ENCODE measurements around the gene FBXO31.

FBXO31 gene

DNA sequence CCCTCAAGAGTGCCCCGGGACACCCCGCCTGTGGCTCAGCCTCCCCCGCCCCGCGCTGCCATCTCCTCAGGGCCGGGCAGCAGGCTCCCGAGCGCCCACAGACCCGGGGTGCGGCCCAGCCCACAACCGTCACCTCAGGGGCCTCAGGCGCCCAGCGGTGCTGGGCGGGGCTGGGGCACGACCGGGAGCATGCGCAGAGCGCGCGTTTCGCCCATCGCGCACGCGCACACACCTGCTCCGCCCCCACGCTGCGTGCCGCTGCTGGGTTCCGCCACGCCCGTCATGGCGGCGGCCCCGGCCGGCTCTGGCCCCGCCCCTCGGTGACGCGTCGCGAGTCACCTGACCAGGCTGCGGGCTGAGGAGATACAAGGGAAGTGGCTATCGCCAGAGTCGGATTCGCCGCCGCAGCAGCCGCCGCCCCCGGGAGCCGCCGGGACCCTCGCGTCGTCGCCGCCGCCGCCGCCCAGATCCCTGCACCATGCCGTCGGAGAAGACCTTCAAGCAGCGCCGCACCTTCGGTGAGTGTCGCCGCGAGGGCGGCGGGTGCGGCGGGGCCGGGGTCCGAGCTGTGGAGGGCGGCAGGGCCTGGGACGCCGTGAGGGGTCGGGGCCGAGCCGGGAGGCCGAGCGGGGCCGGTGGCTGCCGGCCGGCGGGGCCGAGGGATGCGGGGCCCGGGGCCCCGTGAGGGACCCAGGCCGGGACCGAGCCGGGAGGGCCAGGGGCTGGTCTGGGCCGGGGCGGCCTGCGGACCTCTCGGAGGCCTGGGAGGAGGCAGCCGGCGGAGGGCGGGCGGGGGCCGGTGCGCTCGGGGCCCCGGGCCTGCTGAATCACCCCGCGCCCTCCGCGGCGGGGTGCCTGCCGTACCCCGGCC, 8.6 kb upstream of the FBXO31 start, which contains the start of gene MAP1LC3B (continued):
- TF ChIP-seq, protein P1, sequence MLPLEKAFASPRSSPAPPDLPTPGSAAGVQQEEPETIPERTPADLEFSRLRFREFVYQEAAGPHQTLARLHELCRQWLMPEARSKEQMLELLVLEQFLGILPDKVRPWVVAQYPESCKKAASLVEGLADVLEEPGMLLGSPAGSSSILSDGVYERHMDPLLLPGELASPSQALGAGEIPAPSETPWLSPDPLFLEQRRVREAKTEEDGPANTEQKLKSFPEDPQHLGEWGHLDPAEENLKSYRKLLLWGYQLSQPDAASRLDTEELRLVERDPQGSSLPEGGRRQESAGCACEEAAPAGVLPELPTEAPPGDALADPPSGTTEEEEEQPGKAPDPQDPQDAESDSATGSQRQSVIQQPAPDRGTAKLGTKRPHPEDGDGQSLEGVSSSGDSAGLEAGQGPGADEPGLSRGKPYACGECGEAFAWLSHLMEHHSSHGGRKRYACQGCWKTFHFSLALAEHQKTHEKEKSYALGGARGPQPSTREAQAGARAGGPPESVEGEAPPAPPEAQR (tag by site-specific recombination; IDR thresholded peaks at IDR 0.05) = no peak
- TF ChIP-seq ZNF560 (tag by site-specific recombination; IDR thresholded peaks at IDR 0.05; ENCODE audit: borderline replicate concordance) (no peak), ZBTB20 (tag by site-specific recombination; IDR thresholded peaks at IDR 0.05) (peak; percentile 53), KLF9 (tag by site-specific recombination; IDR thresholded peaks at IDR 0.05; ENCODE audit: low read depth) (peak; percentile 81), ZNF830 (tag by site-specific recombination; IDR thresholded peaks at IDR 0.05; ENCODE audit: low read depth) (no peak), REPIN1 (tag by site-specific recombination; IDR thresholded peaks at IDR 0.05; ENCODE audit: low read depth) (no peak), ZNF184 (tag by site-specific recombination; IDR thresholded peaks at IDR 0.05) (no peak), KLF8 (tag by site-specific recombination; IDR thresholded peaks at IDR 0.05) (peak; percentile 45; the same call in 1 of the 2 replicates), ZSCAN16 (tag by site-specific recombination; IDR thresholded peaks at IDR 0.05) (no peak), ZNF548 (tag by site-specific recombination; IDR thresholded peaks at IDR 0.05) (no peak), OVOL3 (tag by site-specific recombination; IDR thresholded peaks at IDR 0.05) (no peak), ZNF354C (tag by site-specific recombination; IDR thresholded peaks at IDR 0.05; ENCODE audit: borderline replicate concordance, low read depth) (no peak), ZNF48 (tag by site-specific recombination; IDR thresholded peaks at IDR 0.05) (no peak), ZNF530 (tag by site-specific recombination; IDR thresholded peaks at IDR 0.05; ENCODE audit: low read depth) (no peak), ZNF701 (tag by site-specific recombination; IDR thresholded peaks at IDR 0.05) (no peak), ZNF223 (tag by site-specific recombination; IDR thresholded peaks at IDR 0.05) (no peak), ZNF555 (tag by site-specific recombination; conservative IDR thresholded peaks at IDR 0.05) (no peak), PRDM1 (tag by site-specific recombination; IDR thresholded peaks at IDR 0.05) (no peak), SALL2 (tag by site-specific recombination; IDR thresholded peaks at IDR 0.05; ENCODE audit: borderline replicate concordance) (no peak)
- TF ChIP-seq, protein P2, sequence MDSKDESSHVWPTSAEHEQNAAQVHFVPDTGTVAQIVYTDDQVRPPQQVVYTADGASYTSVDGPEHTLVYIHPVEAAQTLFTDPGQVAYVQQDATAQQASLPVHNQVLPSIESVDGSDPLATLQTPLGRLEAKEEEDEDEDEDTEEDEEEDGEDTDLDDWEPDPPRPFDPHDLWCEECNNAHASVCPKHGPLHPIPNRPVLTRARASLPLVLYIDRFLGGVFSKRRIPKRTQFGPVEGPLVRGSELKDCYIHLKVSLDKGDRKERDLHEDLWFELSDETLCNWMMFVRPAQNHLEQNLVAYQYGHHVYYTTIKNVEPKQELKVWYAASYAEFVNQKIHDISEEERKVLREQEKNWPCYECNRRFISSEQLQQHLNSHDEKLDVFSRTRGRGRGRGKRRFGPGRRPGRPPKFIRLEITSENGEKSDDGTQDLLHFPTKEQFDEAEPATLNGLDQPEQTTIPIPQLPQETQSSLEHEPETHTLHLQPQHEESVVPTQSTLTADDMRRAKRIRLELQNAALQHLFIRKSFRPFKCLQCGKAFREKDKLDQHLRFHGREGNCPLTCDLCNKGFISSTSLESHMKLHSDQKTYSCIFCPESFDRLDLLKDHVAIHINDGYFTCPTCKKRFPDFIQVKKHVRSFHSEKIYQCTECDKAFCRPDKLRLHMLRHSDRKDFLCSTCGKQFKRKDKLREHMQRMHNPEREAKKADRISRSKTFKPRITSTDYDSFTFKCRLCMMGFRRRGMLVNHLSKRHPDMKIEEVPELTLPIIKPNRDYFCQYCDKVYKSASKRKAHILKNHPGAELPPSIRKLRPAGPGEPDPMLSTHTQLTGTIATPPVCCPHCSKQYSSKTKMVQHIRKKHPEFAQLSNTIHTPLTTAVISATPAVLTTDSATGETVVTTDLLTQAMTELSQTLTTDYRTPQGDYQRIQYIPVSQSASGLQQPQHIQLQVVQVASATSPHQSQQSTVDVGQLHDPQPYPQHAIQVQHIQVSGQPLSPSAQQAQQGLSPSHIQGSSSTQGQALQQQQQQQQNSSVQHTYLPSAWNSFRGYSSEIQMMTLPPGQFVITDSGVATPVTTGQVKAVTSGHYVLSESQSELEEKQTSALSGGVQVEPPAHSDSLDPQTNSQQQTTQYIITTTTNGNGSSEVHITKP (tag by site-specific recombination; IDR thresholded peaks at IDR 0.05) = peak; percentile 94
- TF ChIP-seq, protein P3, sequence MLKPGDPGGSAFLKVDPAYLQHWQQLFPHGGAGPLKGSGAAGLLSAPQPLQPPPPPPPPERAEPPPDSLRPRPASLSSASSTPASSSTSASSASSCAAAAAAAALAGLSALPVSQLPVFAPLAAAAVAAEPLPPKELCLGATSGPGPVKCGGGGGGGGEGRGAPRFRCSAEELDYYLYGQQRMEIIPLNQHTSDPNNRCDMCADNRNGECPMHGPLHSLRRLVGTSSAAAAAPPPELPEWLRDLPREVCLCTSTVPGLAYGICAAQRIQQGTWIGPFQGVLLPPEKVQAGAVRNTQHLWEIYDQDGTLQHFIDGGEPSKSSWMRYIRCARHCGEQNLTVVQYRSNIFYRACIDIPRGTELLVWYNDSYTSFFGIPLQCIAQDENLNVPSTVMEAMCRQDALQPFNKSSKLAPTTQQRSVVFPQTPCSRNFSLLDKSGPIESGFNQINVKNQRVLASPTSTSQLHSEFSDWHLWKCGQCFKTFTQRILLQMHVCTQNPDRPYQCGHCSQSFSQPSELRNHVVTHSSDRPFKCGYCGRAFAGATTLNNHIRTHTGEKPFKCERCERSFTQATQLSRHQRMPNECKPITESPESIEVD (tag by site-specific recombination; IDR thresholded peaks at IDR 0.05) = no peak
- TF ChIP-seq, protein P4, sequence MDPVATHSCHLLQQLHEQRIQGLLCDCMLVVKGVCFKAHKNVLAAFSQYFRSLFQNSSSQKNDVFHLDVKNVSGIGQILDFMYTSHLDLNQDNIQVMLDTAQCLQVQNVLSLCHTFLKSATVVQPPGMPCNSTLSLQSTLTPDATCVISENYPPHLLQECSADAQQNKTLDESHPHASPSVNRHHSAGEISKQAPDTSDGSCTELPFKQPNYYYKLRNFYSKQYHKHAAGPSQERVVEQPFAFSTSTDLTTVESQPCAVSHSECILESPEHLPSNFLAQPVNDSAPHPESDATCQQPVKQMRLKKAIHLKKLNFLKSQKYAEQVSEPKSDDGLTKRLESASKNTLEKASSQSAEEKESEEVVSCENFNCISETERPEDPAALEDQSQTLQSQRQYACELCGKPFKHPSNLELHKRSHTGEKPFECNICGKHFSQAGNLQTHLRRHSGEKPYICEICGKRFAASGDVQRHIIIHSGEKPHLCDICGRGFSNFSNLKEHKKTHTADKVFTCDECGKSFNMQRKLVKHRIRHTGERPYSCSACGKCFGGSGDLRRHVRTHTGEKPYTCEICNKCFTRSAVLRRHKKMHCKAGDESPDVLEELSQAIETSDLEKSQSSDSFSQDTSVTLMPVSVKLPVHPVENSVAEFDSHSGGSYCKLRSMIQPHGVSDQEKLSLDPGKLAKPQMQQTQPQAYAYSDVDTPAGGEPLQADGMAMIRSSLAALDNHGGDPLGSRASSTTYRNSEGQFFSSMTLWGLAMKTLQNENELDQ (tag by site-specific recombination; IDR thresholded peaks at IDR 0.05; ENCODE audit: low read depth) = no peak
- TF ChIP-seq, protein P5, sequence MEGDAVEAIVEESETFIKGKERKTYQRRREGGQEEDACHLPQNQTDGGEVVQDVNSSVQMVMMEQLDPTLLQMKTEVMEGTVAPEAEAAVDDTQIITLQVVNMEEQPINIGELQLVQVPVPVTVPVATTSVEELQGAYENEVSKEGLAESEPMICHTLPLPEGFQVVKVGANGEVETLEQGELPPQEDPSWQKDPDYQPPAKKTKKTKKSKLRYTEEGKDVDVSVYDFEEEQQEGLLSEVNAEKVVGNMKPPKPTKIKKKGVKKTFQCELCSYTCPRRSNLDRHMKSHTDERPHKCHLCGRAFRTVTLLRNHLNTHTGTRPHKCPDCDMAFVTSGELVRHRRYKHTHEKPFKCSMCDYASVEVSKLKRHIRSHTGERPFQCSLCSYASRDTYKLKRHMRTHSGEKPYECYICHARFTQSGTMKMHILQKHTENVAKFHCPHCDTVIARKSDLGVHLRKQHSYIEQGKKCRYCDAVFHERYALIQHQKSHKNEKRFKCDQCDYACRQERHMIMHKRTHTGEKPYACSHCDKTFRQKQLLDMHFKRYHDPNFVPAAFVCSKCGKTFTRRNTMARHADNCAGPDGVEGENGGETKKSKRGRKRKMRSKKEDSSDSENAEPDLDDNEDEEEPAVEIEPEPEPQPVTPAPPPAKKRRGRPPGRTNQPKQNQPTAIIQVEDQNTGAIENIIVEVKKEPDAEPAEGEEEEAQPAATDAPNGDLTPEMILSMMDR (tag by site-specific recombination; IDR thresholded peaks at IDR 0.05) = no peak
- TF ChIP-seq, protein P6, sequence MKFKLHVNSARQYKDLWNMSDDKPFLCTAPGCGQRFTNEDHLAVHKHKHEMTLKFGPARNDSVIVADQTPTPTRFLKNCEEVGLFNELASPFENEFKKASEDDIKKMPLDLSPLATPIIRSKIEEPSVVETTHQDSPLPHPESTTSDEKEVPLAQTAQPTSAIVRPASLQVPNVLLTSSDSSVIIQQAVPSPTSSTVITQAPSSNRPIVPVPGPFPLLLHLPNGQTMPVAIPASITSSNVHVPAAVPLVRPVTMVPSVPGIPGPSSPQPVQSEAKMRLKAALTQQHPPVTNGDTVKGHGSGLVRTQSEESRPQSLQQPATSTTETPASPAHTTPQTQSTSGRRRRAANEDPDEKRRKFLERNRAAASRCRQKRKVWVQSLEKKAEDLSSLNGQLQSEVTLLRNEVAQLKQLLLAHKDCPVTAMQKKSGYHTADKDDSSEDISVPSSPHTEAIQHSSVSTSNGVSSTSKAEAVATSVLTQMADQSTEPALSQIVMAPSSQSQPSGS (tag by site-specific recombination; IDR thresholded peaks at IDR 0.05; ENCODE audit: low read depth) = no peak

Measured in HEK293 (cell line).